C4-2B (cell line): ENCODE data around the gene SLCO2A1.

Experiments used
- CTCF ChIP-seq: fragments of 450-650 bp; conservative IDR thresholded peaks from 2 replicates; pipeline ENCODE4 v1.5.1; 2017; ENCODE audit warnings: mild to moderate bottlenecking
- ZFX ChIP-seq: fragments of 450-650 bp; IDR thresholded peaks from 2 replicates; pipeline ENCODE4 v1.6.1; 2017

GRCh38 chr3:134054881-134055280 is 25.2 kb upstream of the SLCO2A1 start:
- TF ChIP-seq CTCF (no peak), ZFX (no peak)
